HEK293T (cell line): ENCODE results near the gene CBFA2T2.

Experiments used
- BHLHE40 ChIP-seq: fragments of 450-650 bp; IDR thresholded peaks from 2 replicates; pipeline ENCODE4 v1.6.1; 2016; ENCODE audit warnings: mild to moderate bottlenecking, moderate library complexity, borderline replicate concordance
- CTBP1 ChIP-seq: fragments of 450-650 bp; IDR thresholded peaks from 2 replicates; pipeline ENCODE4 v1.6.1; 2016; ENCODE audit warnings: borderline replicate concordance
- FOXA1 ChIP-seq: fragments of 450-650 bp; IDR thresholded peaks from 2 replicates; pipeline ENCODE4 v1.6.1; 2016; ENCODE audit warnings: mild to moderate bottlenecking
- FOXK2 ChIP-seq: fragments of 450-650 bp; IDR thresholded peaks from 2 replicates; pipeline ENCODE4 v1.6.1; 2016; ENCODE audit warnings: mild to moderate bottlenecking
- FOXM1 ChIP-seq: fragments of 450-650 bp; IDR thresholded peaks from 2 replicates; pipeline ENCODE4 v1.6.1; 2017; ENCODE audit warnings: mild to moderate bottlenecking, borderline replicate concordance
- L3MBTL2 ChIP-seq: fragments of 450-650 bp; conservative IDR thresholded peaks from 2 replicates; pipeline ENCODE4 v1.6.1; 2016; ENCODE audit warnings: mild to moderate bottlenecking
- PKNOX1 ChIP-seq: fragments of 450-650 bp; IDR thresholded peaks from 2 replicates; pipeline ENCODE4 v1.6.1; 2016
- SP1 ChIP-seq: fragments of 450-650 bp; IDR thresholded peaks from 2 replicates; pipeline ENCODE4 v1.6.1; 2017
- TARDBP ChIP-seq: fragments of 450-650 bp; IDR thresholded peaks from 2 replicates; pipeline ENCODE4 v1.6.1; 2016

- TF ChIP-seq FOXM1 (no peak), PKNOX1 (no peak), L3MBTL2 (no peak), SP1 (no peak), TARDBP (no peak), FOXK2 (no peak), CTBP1 (no peak), FOXA1 (no peak), BHLHE40 (no peak)
Measured at GRCh38 chr20:33552519-33552918, 62.6 kb downstream of the CBFA2T2 start.
